H9 (cell line): ENCODE data around the gene EEF2K. TPM values are rescaled to one million over a fixed set of nuclear protein-coding genes. Genes with fewer than 3 reads are reported as not detected.
A peak's percentile ranks its signal among the peaks of the same experiment; 100 is the strongest.

Experiments used
- DNase-seq: peaks from one replicate; pipeline ENCODE4 v3.0.0-alpha.2; 2017
- H2AFZ ChIP-seq: one replicate; pipeline ENCODE4 v1.6.1; 2013; ENCODE audit warnings: mild to moderate bottlenecking, low read length, control low read depth, moderate library complexity
- H2AK5ac ChIP-seq: 2 replicates; pipeline ENCODE4 v1.6.1; 2013; ENCODE audit warnings: low read length, control low read depth, mixed read lengths; ENCODE audit not compliant: insufficient read length
- H2BK120ac ChIP-seq: one replicate; pipeline ENCODE4 v1.6.1; 2013; ENCODE audit warnings: low read depth, mild to moderate bottlenecking, low read length, control low read depth, inconsistent platforms; ENCODE audit not compliant: poor library complexity, severe bottlenecking
- H2BK12ac ChIP-seq: 2 replicates; pipeline ENCODE4 v1.6.1; 2013; ENCODE audit warnings: low read length, control low read depth, mixed read lengths, low read depth; ENCODE audit not compliant: insufficient read length
- H2BK15ac ChIP-seq: 2 replicates; pipeline ENCODE4 v1.6.1; 2013; ENCODE audit warnings: low read depth, low read length, control low read depth
- H2BK20ac ChIP-seq: one replicate; pipeline ENCODE4 v1.6.1; 2013; ENCODE audit warnings: low read depth, mild to moderate bottlenecking, low read length, control low read depth, inconsistent platforms; ENCODE audit not compliant: poor library complexity, severe bottlenecking
- H2BK5ac ChIP-seq: 2 replicates; pipeline ENCODE4 v1.6.1; 2013; ENCODE audit warnings: low read length, control low read depth, mixed read lengths; ENCODE audit not compliant: insufficient read length
- H3K14ac ChIP-seq: 2 replicates; pipeline ENCODE4 v1.6.1; 2013; ENCODE audit warnings: low read length, control low read depth; ENCODE audit not compliant: insufficient read depth
- H3K18ac ChIP-seq: 2 replicates; pipeline ENCODE4 v1.6.1; 2013; ENCODE audit warnings: low read depth, mild to moderate bottlenecking, mixed read lengths, low read length, control low read depth; ENCODE audit not compliant: insufficient read length
- H3K23ac ChIP-seq: 2 replicates; pipeline ENCODE4 v1.6.1; 2013; ENCODE audit warnings: low read length, control low read depth, mixed read lengths, low read depth; ENCODE audit not compliant: insufficient read length
- H3K23me2 ChIP-seq: 2 replicates; pipeline ENCODE4 v1.6.1; 2013; ENCODE audit warnings: low read depth, mild to moderate bottlenecking, mixed read lengths, low read length, control low read depth; ENCODE audit not compliant: insufficient read length, poor library complexity, severe bottlenecking
- H3K27ac ChIP-seq: 2 replicates; pipeline ENCODE4 v1.5.1; 2013; ENCODE audit warnings: low read length, control low read depth, mixed read lengths, low read depth; ENCODE audit not compliant: insufficient read length
- H3K27me3 ChIP-seq: 2 replicates; pipeline ENCODE4 v1.6.1; 2013; ENCODE audit warnings: low read length, control low read depth, inconsistent platforms; ENCODE audit not compliant: insufficient read depth
- H3K4ac ChIP-seq: 2 replicates; pipeline ENCODE4 v1.6.1; 2013; ENCODE audit warnings: low read depth, mild to moderate bottlenecking, control low read depth, inconsistent platforms, low read length, moderate library complexity
- H3K4me1 ChIP-seq: 2 replicates; pipeline ENCODE4 v1.6.1; 2013; ENCODE audit warnings: low read length, control low read depth, inconsistent platforms; ENCODE audit not compliant: insufficient read depth
- H3K4me2 ChIP-seq: 2 replicates; pipeline ENCODE4 v1.6.1; 2013; ENCODE audit warnings: low read length, control low read depth, mixed read lengths; ENCODE audit not compliant: insufficient read length, insufficient read depth
- H3K56ac ChIP-seq: 2 replicates; pipeline ENCODE4 v1.6.1; 2013; ENCODE audit warnings: low read depth, mild to moderate bottlenecking, mixed read lengths, low read length, control low read depth; ENCODE audit not compliant: insufficient read length
- H3K79me1 ChIP-seq: 2 replicates; pipeline ENCODE4 v1.6.1; 2013; ENCODE audit warnings: low read depth, mild to moderate bottlenecking, moderate library complexity, low read length, control low read depth, inconsistent platforms; ENCODE audit not compliant: insufficient read depth, poor library complexity, severe bottlenecking
- H3K79me2 ChIP-seq: 2 replicates; pipeline ENCODE4 v1.6.1; 2013; ENCODE audit warnings: low read length, control low read depth, inconsistent platforms; ENCODE audit not compliant: insufficient read depth
- H3K9ac ChIP-seq: 2 replicates; pipeline ENCODE4 v1.6.1; 2013; ENCODE audit warnings: low read length, control low read depth, mixed read lengths; ENCODE audit not compliant: insufficient read length; ENCODE audit errors: extremely low read depth
- H3K9me3 ChIP-seq: one replicate; pipeline ENCODE4 v1.6.1; 2013; ENCODE audit warnings: low read depth, low read length, inconsistent platforms; ENCODE audit not compliant: control insufficient read depth
- H3T11ph ChIP-seq: one replicate; pipeline ENCODE4 v1.6.1; 2013; ENCODE audit warnings: mild to moderate bottlenecking, low read length, control low read depth, inconsistent platforms
- H4K20me1 ChIP-seq: one replicate; pipeline ENCODE4 v1.6.1; 2013; ENCODE audit not compliant: control insufficient read depth, insufficient read length, insufficient read depth
- H4K5ac ChIP-seq: 2 replicates; pipeline ENCODE4 v1.6.1; 2013; ENCODE audit warnings: low read depth, mild to moderate bottlenecking, mixed read lengths, low read length, control low read depth; ENCODE audit not compliant: insufficient read length
- H4K8ac ChIP-seq: replicated peaks from 2 replicates; pipeline ENCODE4 v1.6.1; 2013; ENCODE audit warnings: low read length, control low read depth, mixed read lengths, low read depth; ENCODE audit not compliant: insufficient read length
- H4K91ac ChIP-seq: 2 replicates; pipeline ENCODE4 v1.6.1; 2013; ENCODE audit warnings: low read depth, mild to moderate bottlenecking, moderate library complexity, mixed read lengths, low read length, control low read depth; ENCODE audit not compliant: insufficient read length
- H3K27ac Mint-ChIP-seq, 3 experiments: 2 replicates in 2 of 3; 3 replicates in 1 of 3; pipeline ENCODE4 v1.8.0; 2020 to 2021; ENCODE audit warnings: mixed read lengths in 3 of 3, mild to moderate bottlenecking in 1 of 3, moderate library complexity in 1 of 3
- H3K27me3 Mint-ChIP-seq: 2 replicates; pipeline ENCODE4 v1.8.0; 2021; ENCODE audit warnings: low read depth, mild to moderate bottlenecking, moderate library complexity, mixed read lengths
- H3K36me3 Mint-ChIP-seq, 3 experiments: 2 replicates in 2 of 3; 3 replicates in 1 of 3; pipeline ENCODE4 v1.8.0; 2020 to 2021; ENCODE audit warnings: low read depth in 3 of 3, mixed read lengths in 3 of 3; ENCODE audit not compliant: insufficient read depth in 1 of 3
- H3K4me1 Mint-ChIP-seq, 2 experiments: 2 replicates each; pipeline ENCODE4 v1.8.0; 2020; ENCODE audit warnings: mixed read lengths in 2 of 2
- H3K4me3 Mint-ChIP-seq, 2 experiments: 2 replicates in 1 of 2; 3 replicates in 1 of 2; pipeline ENCODE4 v1.8.0; 2020 to 2021; ENCODE audit warnings: mild to moderate bottlenecking in 2 of 2, mixed read lengths in 2 of 2, moderate library complexity in 1 of 2
- H3K9me3 Mint-ChIP-seq, 2 experiments: 2 replicates in 1 of 2; 3 replicates in 1 of 2; pipeline ENCODE4 v1.8.0; 2020; ENCODE audit warnings: mild to moderate bottlenecking in 2 of 2, mixed read lengths in 2 of 2, moderate library complexity in 1 of 2
- WGBS: extraction: QIAGEN DNeasy Blood & Tissue Kit; methylation state at CpG from one replicate; pipeline ENCODE4 v1.1.7; 2013; ENCODE audit warnings: missing lambda C conversion rate, low lambda C conversion rate, mixed read lengths; ENCODE audit not compliant: insufficient read length; ENCODE audit errors: extremely low coverage; 5-methylcytosine and 5-hydroxymethylcytosine counted together
- total RNA-seq: library from RNA; stranded (reverse); gene quantifications from 2 replicates; pipeline ENCODE4 v1.2.1, GENCODE V29; 2021
- TF ChIP-seq, protein P1 (sequence below): fragments of 200-600 bp; sonication (generic); conservative IDR thresholded peaks from 3 replicates; pipeline ENCODE4 v1.8.0; 2021; ENCODE audit warnings: antibody characterized with exemption, mild to moderate bottlenecking

Gene EEF2K
- total RNA-seq, 1 experiment from 2014 or later = 20.7 TPM

DNA sequence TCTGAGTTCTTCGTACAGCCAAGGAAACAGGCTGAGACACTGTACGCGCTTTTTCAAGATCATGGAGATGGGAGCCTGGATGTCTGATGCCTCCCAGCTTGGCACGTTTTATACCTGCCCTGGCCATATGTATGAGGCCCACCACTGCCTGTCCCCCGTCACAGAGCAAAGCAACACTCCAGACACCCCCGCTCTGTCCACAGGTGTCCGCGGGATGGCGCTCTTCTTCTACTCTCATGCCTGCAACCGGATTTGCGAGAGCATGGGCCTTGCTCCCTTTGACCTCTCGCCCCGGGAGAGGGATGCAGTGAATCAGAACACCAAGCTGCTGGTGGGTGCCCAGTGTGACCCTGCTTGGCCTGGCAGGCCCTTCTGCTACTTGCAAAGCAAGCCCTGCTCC lies 51.4 kb downstream of the EEF2K start:
- Histone ChIP-seq H3K4ac (no peak overlapping the region), H4K91ac (no peak overlapping the region), H2BK15ac (no peak overlapping the region), H3K4me2 (no peak overlapping the region), H3K56ac (no peak overlapping the region), H3K4me1 (no peaks in the 10 kb centered on the region), H3K14ac (no peak overlapping the region), H2BK5ac (no peak overlapping the region), H3K27ac (no peak overlapping the region), H3K23ac (no peak overlapping the region), H3K79me1 (no peaks in the 10 kb centered on the region), H2AFZ (no peak overlapping the region), H3T11ph (no peak overlapping the region), H3K18ac (no peak overlapping the region), H3K23me2 (no peaks in the 10 kb centered on the region), H4K5ac (no peak overlapping the region), H2BK12ac (no peak overlapping the region), H2AK5ac (no peak overlapping the region), H2BK120ac (no peak overlapping the region), H3K9ac (no peak overlapping the region), H3K9me3 (no peaks in the 10 kb centered on the region), H4K20me1 (no peaks in the 10 kb centered on the region), H3K79me2 (no peaks in the 10 kb centered on the region), H3K27me3 (no peaks in the 10 kb centered on the region), H4K8ac (no peak overlapping the region), H2BK20ac (no peak overlapping the region)
- H3K27ac Mint-ChIP-seq = peak overlapping the region in 1 of 3 experiments; percentile 28; a peak in 1 of 7 replicates
- TF ChIP-seq, protein P1, sequence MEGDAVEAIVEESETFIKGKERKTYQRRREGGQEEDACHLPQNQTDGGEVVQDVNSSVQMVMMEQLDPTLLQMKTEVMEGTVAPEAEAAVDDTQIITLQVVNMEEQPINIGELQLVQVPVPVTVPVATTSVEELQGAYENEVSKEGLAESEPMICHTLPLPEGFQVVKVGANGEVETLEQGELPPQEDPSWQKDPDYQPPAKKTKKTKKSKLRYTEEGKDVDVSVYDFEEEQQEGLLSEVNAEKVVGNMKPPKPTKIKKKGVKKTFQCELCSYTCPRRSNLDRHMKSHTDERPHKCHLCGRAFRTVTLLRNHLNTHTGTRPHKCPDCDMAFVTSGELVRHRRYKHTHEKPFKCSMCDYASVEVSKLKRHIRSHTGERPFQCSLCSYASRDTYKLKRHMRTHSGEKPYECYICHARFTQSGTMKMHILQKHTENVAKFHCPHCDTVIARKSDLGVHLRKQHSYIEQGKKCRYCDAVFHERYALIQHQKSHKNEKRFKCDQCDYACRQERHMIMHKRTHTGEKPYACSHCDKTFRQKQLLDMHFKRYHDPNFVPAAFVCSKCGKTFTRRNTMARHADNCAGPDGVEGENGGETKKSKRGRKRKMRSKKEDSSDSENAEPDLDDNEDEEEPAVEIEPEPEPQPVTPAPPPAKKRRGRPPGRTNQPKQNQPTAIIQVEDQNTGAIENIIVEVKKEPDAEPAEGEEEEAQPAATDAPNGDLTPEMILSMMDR = peak; percentile 30; the same call in 1 of the 3 replicates
- 0 out of 4 replicates have a peak, but pooled peaks cover 0 to 1% of the 10 kb centered on the region in 2 experiments for H3K4me1 Mint-ChIP-seq
- WGBS = no CpG with 5 or more reads among the region's 13 CpGs
- no peak overlapping the region for H3K4me3 Mint-ChIP-seq
- H3K36me3 Mint-ChIP-seq = peaks cover 64 to 72% (median 65%) of the 10 kb centered on the region in 3 experiments
- no peak for DNase-seq
- no peaks in the 10 kb centered on the region for H3K27me3 Mint-ChIP-seq
- H3K9me3 Mint-ChIP-seq = peaks cover 4 to 7% of the 10 kb centered on the region in 2 experiments; a peak in 3 of 5 replicates
